HepG2 (cell line): ENCODE data around the gene SHC3. TPM values are rescaled to one million over a fixed set of nuclear protein-coding genes. Genes with fewer than 3 reads are reported as not detected.

Source experiments
- ATAC-seq: fragments of 200-7000 bp; cut with Tn5 transposase; 3 replicates; pipeline ENCODE4 v1.9.1; 2020; ENCODE audit warnings: mild to moderate bottlenecking, moderate library complexity
- BruUV-seq: library from RNA; stranded (reverse); fragments of 400-500 nt; replicated peaks from 2 replicates; lab custom pipeline; 2021; lab: Mats Ljungman, UMichigan
- CTCF ChIA-PET: fragments of 300-600 bp; formaldehyde crosslinking; extraction: SDS; loops from one replicate; lab custom pipeline; 2021; ENCODE audit warnings: low total read pairs, inconsistent platforms, low intra/inter-chr PET ratio; lab: Yijun Ruan, JAX
- POLR2A ChIA-PET: fragments of 350-600 bp; sonication (Branson Sonifier 250); formaldehyde crosslinking; loops from one replicate; lab custom pipeline; 2020; ENCODE audit warnings: antibody characterized with exemption, inconsistent platforms; lab: Yijun Ruan, JAX
- DNase-seq: peaks from one replicate; pipeline ENCODE4 v3.0.0-alpha.2; 2015; ENCODE audit warnings: low spot score
- FAIRE-seq: peaks from 3 replicates; lab custom pipeline; 2011; peaks lifted over from hg19 to GRCh38; lab: Jason Lieb, UNC
- H2AFZ ChIP-seq: one replicate; pipeline ENCODE4 v1.6.1; 2011; ENCODE audit warnings: low read length, inconsistent platforms
- H3K27ac ChIP-seq: fragments of 300-600 bp; 3 replicates; pipeline ENCODE4 v1.8.0; 2011; ENCODE audit warnings: mixed run types, mild to moderate bottlenecking, mixed read lengths, low read length, inconsistent platforms; ENCODE audit not compliant: insufficient read depth; ENCODE audit errors: extremely low read length
- H3K27me3 ChIP-seq, 2 experiments: fragments of 200-600 bp in 1 of 2; 2 replicates in 1 of 2; 3 replicates in 1 of 2; pipeline versions ENCODE4 v1.6.0 to v1.8.0; 2011; ENCODE audit warnings: low read length in 2 of 2, mild to moderate bottlenecking in 2 of 2, moderate library complexity in 2 of 2, inconsistent platforms in 1 of 2; ENCODE audit not compliant: insufficient read depth in 2 of 2, control insufficient read depth in 1 of 2
- H3K36me3 ChIP-seq, 2 experiments: fragments of 200-600 bp in 1 of 2; replicated peaks in 1 of 2; 2 replicates in 1 of 2; 3 replicates in 1 of 2; pipeline versions ENCODE4 v1.5.1 to v1.8.0; 2011; ENCODE audit warnings: low read length in 2 of 2, inconsistent platforms in 1 of 2; ENCODE audit not compliant: insufficient read depth in 2 of 2, control insufficient read depth in 1 of 2
- H3K4me1 ChIP-seq: 2 replicates; pipeline ENCODE4 v1.5.1; 2012; ENCODE audit warnings: low read length, inconsistent platforms; ENCODE audit not compliant: insufficient read depth
- H3K4me2 ChIP-seq: 2 replicates; pipeline ENCODE4 v1.6.0; 2011; ENCODE audit warnings: low read depth, low read length, inconsistent platforms
- H3K4me3 ChIP-seq, 3 experiments: fragments of 200-600 bp in 1 of 3; sonication (generic), shearing (Covaris generic) in 1 of 3; replicated peaks in 1 of 3; 2 replicates each; pipeline ENCODE4 v1.5.1; 2011 to 2016; ENCODE audit warnings: low read length in 3 of 3, inconsistent platforms in 2 of 3, low read depth in 2 of 3, mild to moderate bottlenecking in 2 of 3, control low read depth in 1 of 3, mixed read lengths in 1 of 3; ENCODE audit not compliant: insufficient read depth in 1 of 3
- H3K79me2 ChIP-seq: one replicate; pipeline ENCODE4 v1.6.1; 2011; ENCODE audit warnings: low read length, inconsistent platforms; ENCODE audit not compliant: insufficient read depth
- H3K9ac ChIP-seq: 2 replicates; pipeline ENCODE4 v1.6.0; 2011; ENCODE audit warnings: mild to moderate bottlenecking, low read depth, low read length, inconsistent platforms; ENCODE audit not compliant: insufficient read depth
- H3K9me3 ChIP-seq: 2 replicates; pipeline ENCODE4 v1.5.1; 2012; ENCODE audit warnings: mild to moderate bottlenecking, low read length
- H4K20me1 ChIP-seq: 2 replicates; pipeline ENCODE4 v1.6.0; 2011; ENCODE audit warnings: inconsistent platforms, mild to moderate bottlenecking, low read length, moderate library complexity; ENCODE audit not compliant: insufficient read depth
- AGO1 ChIP-seq: fragments of 200-400 bp; formaldehyde crosslinking; IDR thresholded peaks from 2 replicates; pipeline ENCODE4 v1.6.1; 2017; ENCODE audit warnings: mild to moderate bottlenecking, low read depth, low read length, moderate library complexity; ENCODE audit not compliant: poor library complexity, severe bottlenecking
- FOXA1 ChIP-seq, 2 experiments: fragments of 450-650 bp in 1 of 2; sonication (generic) in 1 of 2; formaldehyde crosslinking in 1 of 2; IDR thresholded peaks; 2 replicates each; pipeline versions ENCODE4 v1.4.0 to v1.6.1; 2016 to 2020; ENCODE audit warnings: missing genetic modification reagents in 1 of 2
- IRX3 ChIP-seq: sonication (generic); formaldehyde crosslinking; IDR thresholded peaks from 2 replicates; pipeline ENCODE4 v1.8.1; 2023; ENCODE audit warnings: mild to moderate bottlenecking, low read depth, missing genetic modification reagents, borderline replicate concordance
- ISX ChIP-seq: sonication (generic); formaldehyde crosslinking; conservative IDR thresholded peaks from 2 replicates; pipeline ENCODE4 v1.5.0; 2020; ENCODE audit warnings: missing genetic modification reagents
- KDM6A ChIP-seq: IDR thresholded peaks from 2 replicates; pipeline ENCODE4 v1.6.1; 2016; ENCODE audit warnings: low read depth
- MTF1 ChIP-seq: sonication (generic); formaldehyde crosslinking; IDR thresholded peaks from 2 replicates; pipeline ENCODE4 v1.5.0; 2020; ENCODE audit warnings: missing genetic modification reagents
- MXD3 ChIP-seq: IDR thresholded peaks from 2 replicates; pipeline ENCODE4 v1.6.1; 2016; ENCODE audit warnings: mild to moderate bottlenecking, missing biosample characterization, missing genetic modification reagents
- POLR2AphosphoS5 ChIP-seq: IDR thresholded peaks from 2 replicates; pipeline ENCODE4 v1.6.1; 2012; ENCODE audit warnings: low read depth, low read length
- SIX4 ChIP-seq: sonication (generic); formaldehyde crosslinking; IDR thresholded peaks from 2 replicates; pipeline ENCODE4 v1.4.0; 2020; ENCODE audit warnings: missing genetic modification reagents
- SOX13 ChIP-seq, 3 experiments: fragments of 450-650 bp in 1 of 3; sonication (generic) in 1 of 3; formaldehyde crosslinking in 1 of 3; IDR thresholded peaks in 2 of 3; conservative IDR thresholded peaks in 1 of 3; 2 replicates each; pipeline versions ENCODE4 v1.5.0 to v1.6.1; 2016 to 2020; ENCODE audit warnings: antibody characterized with exemption in 1 of 3, mild to moderate bottlenecking in 1 of 3, missing compliant biosample characterization in 1 of 3, missing genetic modification reagents in 1 of 3, moderate library complexity in 1 of 3
- STAT5B ChIP-seq: sonication (generic); formaldehyde crosslinking; IDR thresholded peaks from 2 replicates; pipeline ENCODE4 v1.4.0; 2020; ENCODE audit warnings: missing genetic modification reagents
- TBX2 ChIP-seq: sonication (generic); formaldehyde crosslinking; IDR thresholded peaks from 2 replicates; pipeline ENCODE4 v1.5.0; 2020; ENCODE audit warnings: missing genetic modification reagents, mild to moderate bottlenecking, borderline replicate concordance
- ZBTB7B ChIP-seq: sonication (generic); formaldehyde crosslinking; IDR thresholded peaks from 2 replicates; pipeline ENCODE4 v1.4.0; 2020; ENCODE audit warnings: missing genetic modification reagents
- ZNF274 ChIP-seq: sonication (generic); formaldehyde crosslinking; IDR thresholded peaks from 2 replicates; pipeline ENCODE4 v1.5.1; 2020; ENCODE audit warnings: mild to moderate bottlenecking, missing genetic modification reagents
- ZNF552 ChIP-seq: sonication (generic); formaldehyde crosslinking; IDR thresholded peaks from 2 replicates; pipeline ENCODE4 v1.9.0; 2022; ENCODE audit warnings: missing genetic modification reagents, mild to moderate bottlenecking, borderline replicate concordance
- WGBS: methylation state at CpG from one replicate; pipeline ENCODE4 v1.1.6; 2017; ENCODE audit warnings: low lambda C conversion rate; 5-methylcytosine and 5-hydroxymethylcytosine counted together
- in situ Hi-C: cut with HindIII; loops from 2 replicates; pipeline ENCODE4 v1.10.0; 2017; ENCODE audit warnings: low pct_unique_long_range_greater_than_20kb; ENCODE audit not compliant: extremely low pct_ligation_motif_present
- intact Hi-C: fragments of 100-400 bp; cut with micrococcal nuclease; formaldehyde crosslinking; loops from one replicate; pipeline ENCODE4 v1.10.0; 2022; ENCODE audit not compliant: unreplicated experiment
- polyA plus RNA-seq, 8 experiments: library from polyadenylated mRNA; depleted of rRNA in 3 of 8; stranded (reverse) in 7 of 8; unstranded in 1 of 8; fragments of >200 nt; fragmentation: Illumina TruSeq in 4 of 8; extraction: Trizol in 4 of 8; gene quantifications; 2 replicates each; pipeline versions ENCODE4 v1.2.1 to v1.2.3, GENCODE V29; 2011 to 2016; ENCODE audit warnings: low read depth in 4 of 8, missing spikeins in 1 of 8, mixed read lengths in 1 of 8; ENCODE audit not compliant: insufficient read depth in 1 of 8
- total RNA-seq, 5 experiments: library from RNA; depleted of rRNA; stranded (reverse); fragments of >200 nt; fragmentation: Illumina TruSeq; extraction: Trizol; gene quantifications; 2 replicates each; pipeline ENCODE4 v1.2.3, GENCODE V29; 2016; ENCODE audit warnings: low read depth in 1 of 5
- TF ChIP-seq, protein P1 (sequence below): sonication (generic); formaldehyde crosslinking; IDR thresholded peaks from 2 replicates; pipeline ENCODE4 v1.5.0; 2020; ENCODE audit warnings: missing genetic modification reagents, mild to moderate bottlenecking, borderline replicate concordance

Gene SHC3
- total and polyA plus RNA-seq, 2 of the 13 experiments (the other 11 are each of a cell fraction or from before 2014, with no cell fraction given) = 0.09 to 0.89 TPM

- TF ChIP-seq ZBTB7B (CRISPR knock-in tag) (no peak), STAT5B (CRISPR knock-in tag) (no peak), POLR2AphosphoS5 (no peak), IRX3 (no peak), MTF1 (no peak), SIX4 (CRISPR knock-in tag) (no peak), ZNF552 (CRISPR knock-in tag) (no peak), KDM6A (CRISPR knock-in tag) (no peak)
Measured at GRCh38 chr9:88994469-88995199, 184.0 kb downstream of the SHC3 start (continued).

DNA sequence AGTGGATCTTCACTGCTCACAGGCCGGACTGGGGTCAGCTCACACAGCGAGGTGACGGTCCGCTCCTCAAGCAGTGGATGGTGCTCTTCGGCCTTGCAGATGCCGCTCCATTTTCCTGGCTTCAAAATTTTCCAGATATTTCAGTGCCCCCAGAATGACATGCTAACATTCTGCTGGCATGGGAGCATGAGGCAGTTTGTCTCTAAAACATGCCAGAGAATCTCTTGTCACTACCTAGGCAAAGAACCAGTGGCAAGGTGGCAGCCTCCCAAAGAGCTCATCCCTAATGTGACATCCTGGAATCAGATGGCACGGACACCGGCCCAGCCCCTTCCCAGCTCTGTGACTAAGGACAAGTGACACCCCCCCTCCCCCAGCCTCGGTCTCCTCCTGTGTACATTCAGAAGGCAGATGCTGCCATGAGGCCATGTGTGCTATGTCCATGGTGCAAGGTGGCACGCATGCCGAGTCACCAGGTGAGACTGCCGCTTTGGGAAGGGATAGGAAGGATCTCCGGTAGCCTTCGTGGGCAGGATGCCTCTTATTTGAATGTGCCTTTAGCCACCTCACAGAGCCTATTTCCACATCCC is 184.7 kb downstream of the SHC3 start:
- peaks cover 11% of the 10 kb centered on the region; the same call in 1 of the 2 replicates for H3K4me1 ChIP-seq
- ATAC-seq = no peak
- H3K79me2 ChIP-seq = no peaks in the 10 kb centered on the region
- CTCF ChIA-PET = no interaction called here
- H3K9me3 ChIP-seq = no peaks in the 10 kb centered on the region
- peaks cover 0 to 24% of the 10 kb centered on the region in 2 experiments; a peak in 3 of 5 replicates for H3K27me3 ChIP-seq
- no peak for FAIRE-seq
- no peak for DNase-seq
- POLR2A ChIA-PET = no interaction called here
- in situ Hi-C loops (no loop called here), intact Hi-C loops (no loop called here)
- H3K4me2 ChIP-seq = no peak overlapping the region
- no peak overlapping the region for H2AFZ ChIP-seq
- H3K27ac ChIP-seq = no peak overlapping the region
- WGBS = 82% methylated on average over 8 of the region's 14 CpGs
- no peak overlapping the region for H3K9ac ChIP-seq
- H4K20me1 ChIP-seq = no peaks in the 10 kb centered on the region
- H3K4me3 ChIP-seq = no peak overlapping the region
- no peaks in the 10 kb centered on the region for H3K36me3 ChIP-seq
- BruUV-seq = no TSS peak
- TF ChIP-seq ISX (CRISPR knock-in tag) (no peak), AGO1 (no peak), TBX2 (CRISPR knock-in tag) (no peak), ZNF274 (CRISPR knock-in tag) (no peak), MXD3 (CRISPR knock-in tag) (no peak), SOX13 (IDR thresholded peaks at IDR 0.05) (no peak), SOX13 (CRISPR knock-in tag; conservative IDR thresholded peaks at IDR 0.05 in 1 of 2, IDR thresholded peaks at IDR 0.05 in 1 of 2) (no peak), FOXA1 (IDR thresholded peaks at IDR 0.05) (no peak), FOXA1 (CRISPR knock-in tag; IDR thresholded peaks at IDR 0.05) (no peak)
- TF ChIP-seq, protein P1, sequence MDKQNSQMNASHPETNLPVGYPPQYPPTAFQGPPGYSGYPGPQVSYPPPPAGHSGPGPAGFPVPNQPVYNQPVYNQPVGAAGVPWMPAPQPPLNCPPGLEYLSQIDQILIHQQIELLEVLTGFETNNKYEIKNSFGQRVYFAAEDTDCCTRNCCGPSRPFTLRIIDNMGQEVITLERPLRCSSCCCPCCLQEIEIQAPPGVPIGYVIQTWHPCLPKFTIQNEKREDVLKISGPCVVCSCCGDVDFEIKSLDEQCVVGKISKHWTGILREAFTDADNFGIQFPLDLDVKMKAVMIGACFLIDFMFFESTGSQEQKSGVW (CRISPR knock-in tag) = no peak
